Stomach (tissue), 4 donors: ENCODE results near the gene VEGFB.

Source experiments
- EP300 ChIP-seq: sonication (generic); formaldehyde crosslinking; IDR thresholded peaks from one replicate; pipeline ENCODE4 v1.6.1; 2017; ENCODE audit warnings: antibody characterized with exemption
- POLR2A ChIP-seq, 4 donors: fragments of 450-650 bp; IDR thresholded peaks; one replicate each; pipeline ENCODE4 v1.6.1; 2016; ENCODE audit warnings: antibody characterized with exemption in 4 of 4, control low read depth in 2 of 4, mild to moderate bottlenecking in 1 of 4, moderate library complexity in 1 of 4
- POLR2AphosphoS5 ChIP-seq, 3 donors: sonication (generic); formaldehyde crosslinking; IDR thresholded peaks; one replicate each; pipeline ENCODE4 v1.6.1; 2016; ENCODE audit warnings: antibody characterized with exemption in 3 of 3
- TF ChIP-seq, protein P1 (sequence below), 7 experiments: fragments of 450-650 bp in 4 of 7; fragments of 200-600 bp in 3 of 7; sonication (generic) in 3 of 7; IDR thresholded peaks; one replicate each; pipeline ENCODE4 v1.5.1; 2016 to 2019; ENCODE audit warnings: antibody characterized with exemption in 7 of 7, control low read depth in 2 of 7, mild to moderate bottlenecking in 1 of 7

DNA sequence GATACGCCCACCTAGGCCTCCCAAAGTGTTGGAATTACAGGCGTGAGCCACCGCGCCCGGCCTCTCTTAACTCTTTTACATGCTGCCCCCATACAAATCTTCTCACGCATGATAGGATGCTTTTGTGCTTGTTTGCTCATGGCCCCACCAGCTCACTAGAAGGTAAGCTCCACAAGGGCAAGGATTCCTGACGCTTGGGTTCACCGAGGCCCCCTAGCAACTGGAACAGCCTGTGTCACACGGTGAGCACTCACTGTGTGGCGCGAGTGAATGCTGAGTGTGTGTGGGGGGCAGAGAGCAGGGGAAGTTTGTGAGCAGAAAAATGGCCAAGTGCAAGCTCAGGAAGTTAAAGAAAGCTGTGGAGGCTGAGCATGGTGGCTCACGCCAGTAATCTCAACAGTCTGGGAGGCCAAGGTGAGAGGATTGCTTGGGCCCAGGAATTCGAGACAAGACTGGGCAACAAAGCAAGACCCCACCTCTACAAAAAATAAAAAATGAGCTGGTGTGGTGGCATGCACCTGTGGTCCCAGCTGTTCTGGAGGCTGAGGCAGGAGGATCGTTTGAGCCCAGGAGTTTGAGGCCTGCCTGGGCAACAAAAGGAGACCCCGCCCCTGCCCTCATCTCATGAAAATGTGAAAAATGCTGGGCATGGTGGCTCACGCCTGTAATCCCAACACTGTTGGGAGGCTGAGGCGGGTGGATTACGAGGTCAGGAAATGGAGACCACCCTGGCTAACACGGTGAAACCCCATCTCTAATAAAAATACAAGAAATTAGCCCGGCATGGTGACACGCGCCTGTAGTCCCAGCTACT is 47.8 kb downstream of the VEGFB start:
- TF ChIP-seq POLR2A (IDR thresholded peaks at IDR 0.05) = no peak
- TF ChIP-seq, protein P1, sequence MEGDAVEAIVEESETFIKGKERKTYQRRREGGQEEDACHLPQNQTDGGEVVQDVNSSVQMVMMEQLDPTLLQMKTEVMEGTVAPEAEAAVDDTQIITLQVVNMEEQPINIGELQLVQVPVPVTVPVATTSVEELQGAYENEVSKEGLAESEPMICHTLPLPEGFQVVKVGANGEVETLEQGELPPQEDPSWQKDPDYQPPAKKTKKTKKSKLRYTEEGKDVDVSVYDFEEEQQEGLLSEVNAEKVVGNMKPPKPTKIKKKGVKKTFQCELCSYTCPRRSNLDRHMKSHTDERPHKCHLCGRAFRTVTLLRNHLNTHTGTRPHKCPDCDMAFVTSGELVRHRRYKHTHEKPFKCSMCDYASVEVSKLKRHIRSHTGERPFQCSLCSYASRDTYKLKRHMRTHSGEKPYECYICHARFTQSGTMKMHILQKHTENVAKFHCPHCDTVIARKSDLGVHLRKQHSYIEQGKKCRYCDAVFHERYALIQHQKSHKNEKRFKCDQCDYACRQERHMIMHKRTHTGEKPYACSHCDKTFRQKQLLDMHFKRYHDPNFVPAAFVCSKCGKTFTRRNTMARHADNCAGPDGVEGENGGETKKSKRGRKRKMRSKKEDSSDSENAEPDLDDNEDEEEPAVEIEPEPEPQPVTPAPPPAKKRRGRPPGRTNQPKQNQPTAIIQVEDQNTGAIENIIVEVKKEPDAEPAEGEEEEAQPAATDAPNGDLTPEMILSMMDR (IDR thresholded peaks at IDR 0.05) = no peak
- TF ChIP-seq EP300 = no peak
- no peak for TF ChIP-seq POLR2AphosphoS5 (IDR thresholded peaks at IDR 0.05)
